ENCODE measurements around the gene MSH2.
"Not testable (repeated sequence)": the region's sequence is repeated elsewhere in the genome, so short reads cannot be mapped to it uniquely, and the experiment has no call there.

MSH2 gene

DNA sequence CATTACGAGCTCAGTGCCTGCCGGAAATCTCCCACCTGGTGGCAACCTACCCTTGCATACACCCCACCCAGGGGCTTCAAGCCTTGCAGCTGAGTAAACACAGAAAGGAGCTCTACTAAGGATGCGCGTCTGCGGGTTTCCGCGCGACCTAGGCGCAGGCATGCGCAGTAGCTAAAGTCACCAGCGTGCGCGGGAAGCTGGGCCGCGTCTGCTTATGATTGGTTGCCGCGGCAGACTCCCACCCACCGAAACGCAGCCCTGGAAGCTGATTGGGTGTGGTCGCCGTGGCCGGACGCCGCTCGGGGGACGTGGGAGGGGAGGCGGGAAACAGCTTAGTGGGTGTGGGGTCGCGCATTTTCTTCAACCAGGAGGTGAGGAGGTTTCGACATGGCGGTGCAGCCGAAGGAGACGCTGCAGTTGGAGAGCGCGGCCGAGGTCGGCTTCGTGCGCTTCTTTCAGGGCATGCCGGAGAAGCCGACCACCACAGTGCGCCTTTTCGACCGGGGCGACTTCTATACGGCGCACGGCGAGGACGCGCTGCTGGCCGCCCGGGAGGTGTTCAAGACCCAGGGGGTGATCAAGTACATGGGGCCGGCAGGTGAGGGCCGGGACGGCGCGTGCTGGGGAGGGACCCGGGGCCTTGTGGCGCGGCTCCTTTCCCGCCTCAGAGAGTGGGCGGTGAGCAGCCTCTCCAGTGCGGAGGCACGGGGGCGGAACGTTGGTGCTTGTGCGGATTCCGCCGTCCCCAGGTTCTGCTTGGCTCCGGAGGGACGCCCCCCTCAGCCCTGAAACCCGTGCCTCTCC, at the start of gene MSH2:
MSH2 (plus strand) TSS at position 352 of the 804 bp plus-strand sequence; CDS start at position 388, 36 bp downstream.
- peak; percentile 71 for DNase-seq (ENCODE audit: low read depth)

DNA sequence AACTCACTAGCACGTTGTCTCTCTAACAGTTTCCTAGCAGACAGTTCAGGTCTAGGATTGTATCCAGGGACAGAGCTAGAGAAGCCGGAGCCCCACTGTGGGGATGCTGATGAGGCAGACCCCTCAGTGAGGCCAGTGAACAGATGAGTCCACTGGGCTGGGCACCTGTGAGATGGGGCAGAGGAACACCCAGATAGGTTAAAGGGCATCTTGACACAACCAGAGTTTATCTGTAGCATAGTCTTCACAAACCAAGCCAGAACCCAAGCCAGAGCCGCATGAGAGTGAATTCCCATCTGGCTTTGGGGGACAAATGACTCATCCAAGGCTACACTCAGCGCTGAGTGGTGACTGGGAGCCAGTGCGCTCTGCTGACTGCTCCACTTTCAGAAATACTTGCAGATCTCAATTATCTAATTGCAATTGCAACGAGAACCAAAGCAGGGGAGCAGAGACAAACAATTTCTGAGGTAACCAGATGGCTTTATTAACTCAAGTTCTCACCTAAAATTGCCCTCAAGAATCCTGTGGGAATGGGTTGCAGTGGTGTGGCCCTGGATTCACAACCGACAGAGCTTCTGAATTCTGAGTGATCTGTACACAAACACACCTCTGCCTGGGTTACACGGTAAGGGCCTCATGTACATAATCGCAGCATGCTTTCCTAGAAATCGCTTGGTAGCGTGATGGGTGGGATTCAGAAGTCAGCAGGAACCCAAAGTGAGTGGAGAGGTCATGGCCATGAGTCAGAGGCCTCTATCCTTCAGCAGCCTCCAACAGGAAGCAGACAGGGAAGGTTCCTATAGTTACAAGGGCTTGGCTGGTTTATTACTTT, 48.7 kb upstream of the MSH2 start:
- no peak for DNase-seq (ENCODE audit: low read depth)

More for the DNA sequence above, at the start of gene MSH2:
- peak within 1 kb of the TSS; percentile 88 for H3K4me3 ChIP-seq (ENCODE audit: low read depth, low read length)

DNA sequence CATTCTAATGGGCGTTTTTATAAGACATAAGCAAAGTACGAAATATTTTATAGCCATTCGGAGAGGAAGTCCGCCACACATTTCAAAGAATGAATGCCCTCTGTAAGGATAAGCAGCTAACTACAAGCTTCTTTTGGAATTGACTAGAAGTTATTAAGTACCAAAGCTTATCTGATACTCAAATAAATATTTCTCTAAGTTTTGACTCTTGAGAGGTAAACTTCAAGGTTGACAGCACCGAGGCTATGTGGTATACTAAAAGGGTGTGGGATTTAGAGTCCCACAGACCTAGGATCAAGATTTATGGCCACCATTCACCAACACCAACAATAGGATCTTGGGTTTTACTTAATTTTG, 48.1 kb upstream of the MSH2 start:
- DNase-seq (ENCODE audit: low read depth): no peak
- no peak overlapping the region for H3K4me3 ChIP-seq (ENCODE audit: low read depth, low read length)

More for the DNA sequence above, 48.7 kb upstream of the MSH2 start:
- no peak overlapping the region for H3K4me3 ChIP-seq (ENCODE audit: low read depth, low read length)

DNA sequence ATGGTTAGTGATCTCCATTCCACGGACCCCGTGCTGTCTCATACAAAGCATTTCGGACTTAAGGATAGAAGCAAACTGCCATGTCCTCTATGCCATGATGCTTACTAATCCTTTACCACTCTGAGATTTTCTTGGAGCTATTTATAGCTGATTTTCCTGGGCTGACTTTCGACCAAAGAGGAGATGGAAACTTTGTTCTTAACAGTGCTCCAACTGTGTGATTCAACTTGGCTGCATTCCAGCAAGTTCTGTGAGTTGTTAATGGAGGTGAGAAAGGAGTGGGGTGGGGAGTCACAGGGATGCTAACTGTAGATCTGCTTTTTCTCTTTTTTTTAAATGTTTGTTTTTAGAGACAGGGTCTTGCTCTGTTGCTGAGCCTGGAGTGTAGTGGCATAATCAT, 45.5 kb upstream of the MSH2 start:
- DNase-seq (ENCODE audit: low read depth): no peak
- H3K4me3 ChIP-seq (ENCODE audit: low read depth, low read length): no peak overlapping the region

DNA sequence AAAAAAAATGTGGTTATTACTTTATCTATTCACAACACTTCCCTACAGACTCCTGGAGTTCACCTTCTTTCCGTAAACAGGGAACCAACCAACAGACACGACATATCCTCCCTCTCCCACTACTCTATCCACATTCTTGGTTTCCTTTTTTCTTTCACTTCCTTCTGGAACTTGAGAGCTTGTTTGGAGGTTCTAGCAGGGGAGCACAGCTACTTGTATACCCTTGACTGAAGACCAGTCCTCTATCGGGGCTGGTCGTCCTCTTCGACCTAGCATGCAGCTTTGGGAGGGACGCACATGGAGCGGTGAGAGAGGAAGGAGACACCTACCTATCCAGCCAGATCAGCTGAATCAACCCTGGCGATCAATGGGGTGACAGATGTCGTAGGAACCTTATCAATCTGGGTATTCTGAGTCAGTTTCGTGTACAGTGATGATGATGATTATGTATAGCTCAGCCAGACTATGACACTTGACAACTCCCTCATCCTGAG, 43.5 kb upstream of the MSH2 start:
- no peak for DNase-seq (ENCODE audit: low read depth)
- no peak overlapping the region for H3K4me3 ChIP-seq (ENCODE audit: low read depth, low read length)

DNA sequence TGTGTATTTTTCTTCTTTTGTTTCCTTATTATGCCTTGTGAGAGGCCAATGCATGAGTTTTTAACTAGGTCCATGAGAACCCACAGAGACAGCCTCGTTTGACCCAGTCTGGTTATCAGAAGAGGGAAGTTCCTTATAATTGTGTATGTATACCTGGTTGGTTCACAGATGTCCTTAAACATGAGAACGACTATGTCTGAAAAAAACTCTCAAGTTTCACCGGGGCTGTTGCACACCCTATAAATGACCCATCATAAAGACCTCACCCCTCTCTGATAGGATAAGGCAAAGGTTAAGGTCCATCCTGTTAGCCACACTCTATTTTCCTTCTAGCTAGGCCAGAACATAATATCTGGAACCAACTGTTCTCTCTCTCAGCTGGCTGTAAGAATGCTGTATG, 42.7 kb upstream of the MSH2 start:
- no peak overlapping the region for H3K4me3 ChIP-seq (ENCODE audit: low read depth, low read length)
- DNase-seq (ENCODE audit: low read depth): no peak

DNA sequence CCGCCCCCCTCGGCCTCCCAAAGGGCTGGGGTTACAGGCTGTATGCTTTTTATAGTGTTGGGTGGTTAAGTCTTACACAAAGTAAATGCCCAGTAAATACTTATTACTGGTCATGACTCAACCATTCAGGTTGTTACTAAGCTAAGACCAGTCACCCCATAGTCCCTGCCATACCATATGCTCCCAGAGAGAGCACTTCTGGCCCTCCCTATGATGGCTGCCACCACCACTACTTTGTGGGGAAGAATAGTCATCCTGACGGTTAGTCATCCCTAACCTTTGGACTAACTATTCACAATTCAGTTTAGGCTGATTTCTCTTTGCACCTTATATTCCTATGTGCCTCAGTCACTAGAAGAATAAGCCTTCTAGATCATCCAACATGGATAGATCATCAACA, 42.0 kb upstream of the MSH2 start:
- H3K4me3 ChIP-seq (ENCODE audit: low read depth, low read length): no peak overlapping the region
- DNase-seq (ENCODE audit: low read depth): peak; percentile 35

DNA sequence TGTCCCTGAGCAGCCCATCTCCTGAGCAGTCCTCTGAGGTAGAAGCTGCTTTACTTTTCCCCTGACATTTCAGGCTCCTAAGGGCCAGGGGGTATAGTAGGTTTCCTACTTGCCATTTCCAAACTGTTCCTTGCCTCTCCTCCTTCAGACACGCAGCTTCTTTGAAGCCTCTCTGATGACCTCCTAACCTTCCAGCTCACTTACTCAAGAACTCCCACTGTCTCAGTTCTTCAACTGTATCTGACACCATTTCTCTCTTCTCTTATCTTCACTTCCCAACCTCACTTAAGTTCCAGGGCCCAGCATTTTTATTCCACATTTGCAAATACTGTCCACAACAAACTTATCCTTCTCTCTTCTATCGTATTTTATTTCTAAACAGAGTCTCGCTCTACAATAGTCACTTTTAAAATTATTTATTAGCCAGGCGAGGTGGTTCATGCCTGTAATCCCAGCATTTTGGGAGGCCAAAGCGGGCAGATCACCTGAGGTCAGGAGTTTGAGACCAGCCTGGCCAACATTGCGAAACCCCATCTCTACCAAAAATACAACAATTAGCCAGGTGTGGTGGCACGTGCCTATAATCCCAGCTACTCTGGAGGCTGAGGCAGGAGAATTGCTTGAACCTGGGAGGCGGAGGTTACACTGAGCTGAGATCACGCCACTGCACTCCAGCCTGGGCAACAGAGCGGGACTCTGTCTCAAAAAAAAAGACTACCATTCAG, 41.3 kb upstream of the MSH2 start:
- DNase-seq (ENCODE audit: low read depth); H3K4me3 ChIP-seq (ENCODE audit: low read depth, low read length): not testable (repeated sequence)

DNA sequence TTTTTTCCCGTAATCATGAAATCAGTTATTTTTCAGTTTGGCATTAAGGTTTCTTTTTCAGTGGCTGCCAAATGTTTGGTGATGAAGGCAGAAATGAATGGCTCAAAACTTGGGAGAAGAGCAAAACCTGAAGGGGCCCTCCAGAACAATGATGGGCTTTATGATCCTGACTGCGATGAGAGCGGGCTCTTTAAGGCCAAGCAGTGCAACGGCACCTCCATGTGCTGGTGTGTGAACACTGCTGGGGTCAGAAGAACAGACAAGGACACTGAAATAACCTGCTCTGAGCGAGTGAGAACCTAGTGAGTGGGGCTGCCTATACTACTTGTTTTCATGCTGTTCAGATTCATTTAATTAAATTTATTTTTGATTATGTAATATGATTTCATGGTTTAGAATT, 29.2 kb upstream of the MSH2 start:
- DNase-seq (ENCODE audit: low read depth): no peak
- H3K4me3 ChIP-seq (ENCODE audit: low read depth, low read length): no peak overlapping the region

DNA sequence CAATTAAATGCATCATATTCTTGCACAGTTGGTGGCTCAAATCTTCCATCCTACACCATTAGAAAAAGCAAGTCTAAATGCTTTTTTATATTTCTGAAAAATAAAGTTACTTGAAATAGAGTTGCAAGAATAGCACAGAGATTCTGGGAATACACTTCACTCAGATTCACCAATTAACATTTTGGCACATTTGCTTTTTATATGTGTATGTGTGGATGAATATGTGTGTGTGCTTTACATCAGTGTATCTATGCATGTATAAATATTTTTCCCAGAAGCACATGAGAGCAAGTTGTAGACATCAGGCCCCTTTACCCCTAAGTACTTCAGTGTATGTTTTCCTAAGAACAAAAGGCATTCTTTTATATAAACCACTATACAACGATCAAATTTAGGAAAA, 27.6 kb upstream of the MSH2 start:
- H3K4me3 ChIP-seq (ENCODE audit: low read depth, low read length): no peak overlapping the region
- DNase-seq (ENCODE audit: low read depth): no peak

DNA sequence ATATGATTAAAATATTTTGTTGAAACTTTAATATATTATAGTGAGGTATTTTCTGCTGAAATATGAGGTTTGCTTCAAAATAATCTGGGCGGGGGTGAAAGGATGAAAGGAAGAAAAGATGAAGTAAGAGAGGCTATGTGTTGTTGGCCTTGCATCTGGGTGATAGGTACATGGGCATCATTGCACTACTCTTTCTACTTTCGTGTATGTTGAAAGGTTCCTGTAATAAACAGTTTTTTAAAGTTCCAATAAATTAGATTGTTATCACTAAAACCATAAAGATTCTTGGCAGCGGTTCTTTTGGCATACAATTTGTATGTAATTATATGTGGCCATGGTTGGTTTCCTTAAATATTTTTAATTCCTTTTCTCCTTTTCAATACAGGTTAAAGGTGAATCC, 23.6 kb upstream of the MSH2 start:
- no peak for DNase-seq (ENCODE audit: low read depth)
- no peak overlapping the region for H3K4me3 ChIP-seq (ENCODE audit: low read depth, low read length)

DNA sequence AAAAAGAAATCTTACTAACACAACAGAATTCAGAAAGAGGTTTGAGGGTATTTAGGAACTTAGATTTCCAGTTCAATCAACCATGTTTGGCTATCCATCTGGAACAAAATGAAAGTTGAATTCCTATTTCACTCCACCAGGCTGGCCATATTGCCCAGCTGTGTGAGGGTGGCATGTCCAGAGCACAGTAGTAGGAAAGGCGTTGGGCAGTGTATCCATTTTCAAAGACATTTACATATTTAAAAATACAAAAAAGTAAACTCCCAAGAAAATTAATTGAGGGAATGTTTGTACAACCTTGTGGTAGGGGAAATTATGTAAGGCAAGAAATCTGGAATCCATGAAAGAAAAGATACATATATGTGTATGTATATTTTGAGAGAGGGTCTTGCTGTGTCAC, 21.5 kb upstream of the MSH2 start:
- no peak for DNase-seq (ENCODE audit: low read depth)
- H3K4me3 ChIP-seq (ENCODE audit: low read depth, low read length): no peak overlapping the region

DNA sequence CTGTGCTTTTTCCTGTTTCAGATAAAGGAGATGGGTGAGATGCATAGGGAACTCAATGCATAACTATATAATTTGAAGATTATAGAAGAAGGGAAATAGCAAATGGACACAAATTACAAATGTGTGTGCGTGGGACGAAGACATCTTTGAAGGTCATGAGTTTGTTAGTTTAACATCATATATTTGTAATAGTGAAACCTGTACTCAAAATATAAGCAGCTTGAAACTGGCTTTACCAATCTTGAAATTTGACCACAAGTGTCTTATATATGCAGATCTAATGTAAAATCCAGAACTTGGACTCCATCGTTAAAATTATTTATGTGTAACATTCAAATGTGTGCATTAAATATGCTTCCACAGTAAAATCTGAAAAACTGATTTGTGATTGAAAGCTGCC, 16.4 kb upstream of the MSH2 start:
- no peak overlapping the region for H3K4me3 ChIP-seq (ENCODE audit: low read depth, low read length)
- DNase-seq (ENCODE audit: low read depth): no peak

DNA sequence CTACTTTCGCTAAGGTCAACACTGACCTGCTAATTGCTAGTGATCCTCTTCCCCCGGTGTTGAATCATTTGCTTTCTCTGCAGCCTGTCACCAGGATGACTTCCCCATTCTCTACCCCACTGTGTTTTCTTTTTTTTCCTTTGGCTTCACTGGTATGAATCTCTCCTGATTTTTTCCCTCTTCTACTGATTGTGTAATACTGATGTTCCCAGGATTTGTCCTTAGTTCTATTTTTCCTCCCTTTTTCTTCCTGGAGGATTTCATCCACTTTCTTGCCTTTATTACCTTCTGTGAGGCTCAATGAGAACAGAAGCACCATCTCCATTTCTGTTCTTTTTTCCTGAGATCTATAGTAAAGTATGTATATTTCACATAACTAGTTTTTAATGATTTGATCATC, 14.1 kb upstream of the MSH2 start:
- DNase-seq (ENCODE audit: low read depth): no peak
- no peak overlapping the region for H3K4me3 ChIP-seq (ENCODE audit: low read depth, low read length)

DNA sequence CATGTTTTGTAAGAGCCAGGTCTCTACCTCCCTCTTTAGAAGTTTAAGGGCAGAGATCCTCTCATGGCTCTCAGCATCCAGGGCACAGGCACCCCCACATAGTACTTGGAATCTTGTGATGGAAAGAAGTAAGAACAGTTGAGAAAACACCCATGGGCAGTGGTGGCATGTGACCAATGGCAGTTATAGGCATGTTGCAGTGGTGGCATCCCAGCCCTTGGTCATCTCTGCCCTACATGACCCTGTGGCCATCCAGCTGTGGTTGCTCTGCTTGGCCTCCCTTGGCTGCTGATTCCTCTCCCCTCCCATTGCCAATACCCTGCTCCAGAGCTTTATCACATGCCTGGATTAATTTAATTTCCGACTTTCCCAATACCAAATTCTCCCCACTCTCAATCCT, 13.3 kb upstream of the MSH2 start:
- no peak for DNase-seq (ENCODE audit: low read depth)
- no peak overlapping the region for H3K4me3 ChIP-seq (ENCODE audit: low read depth, low read length)

DNA sequence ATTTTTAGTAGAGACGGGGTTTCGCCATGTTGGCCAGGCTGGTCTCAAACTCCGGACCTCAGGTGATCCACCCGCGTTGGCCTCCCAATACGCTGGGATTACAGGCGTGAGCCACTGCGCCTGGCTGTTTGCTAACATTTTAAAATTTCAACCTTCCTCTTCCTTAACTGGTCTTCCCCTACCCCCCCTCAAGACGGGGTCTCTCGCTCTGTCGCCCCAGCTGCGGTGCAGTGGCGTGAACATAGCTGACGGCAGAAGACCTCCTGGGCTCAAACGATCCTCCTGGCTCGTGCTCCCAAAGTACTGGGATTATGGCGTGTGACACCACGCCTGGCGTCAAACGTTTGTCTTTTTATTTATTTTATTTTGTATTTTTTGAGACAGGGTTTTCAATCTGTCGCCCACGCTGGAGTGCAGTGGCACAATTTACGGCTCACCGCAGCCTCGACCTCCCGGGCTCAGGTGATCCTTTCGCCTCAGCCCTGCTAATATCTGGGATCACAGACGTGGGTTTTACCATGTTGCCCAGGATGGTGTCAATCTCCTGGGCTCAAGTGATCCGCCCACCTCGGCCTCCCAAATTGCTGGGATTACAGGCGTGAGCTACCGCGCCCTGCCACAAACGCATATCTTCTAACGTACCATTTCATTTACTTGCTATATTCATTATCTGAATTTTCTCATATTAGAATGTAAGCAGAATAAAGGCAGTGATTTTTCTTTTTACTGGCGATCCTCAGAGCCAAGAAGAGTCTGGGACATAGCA, 984 bp upstream of the MSH2 start:
- no peak for DNase-seq (ENCODE audit: low read depth)
- H3K4me3 ChIP-seq (ENCODE audit: low read depth, low read length): peak overlapping the region; percentile 88

DNA sequence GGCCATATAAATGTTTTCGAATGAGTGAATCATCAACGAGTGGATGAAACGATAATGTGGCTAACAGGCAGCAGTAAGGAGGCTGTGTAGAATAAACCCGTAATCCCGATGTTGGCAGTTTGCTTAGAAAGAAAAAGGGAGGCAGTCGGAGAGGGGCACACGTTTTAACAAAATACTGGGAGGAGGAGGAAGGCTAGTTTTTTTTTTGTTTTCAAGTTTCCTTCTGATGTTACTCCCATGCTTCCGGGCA, 476 bp upstream of the MSH2 start:
- no peak for DNase-seq (ENCODE audit: low read depth)
- H3K4me3 ChIP-seq (ENCODE audit: low read depth, low read length): peak overlapping the region; percentile 88

DNA sequence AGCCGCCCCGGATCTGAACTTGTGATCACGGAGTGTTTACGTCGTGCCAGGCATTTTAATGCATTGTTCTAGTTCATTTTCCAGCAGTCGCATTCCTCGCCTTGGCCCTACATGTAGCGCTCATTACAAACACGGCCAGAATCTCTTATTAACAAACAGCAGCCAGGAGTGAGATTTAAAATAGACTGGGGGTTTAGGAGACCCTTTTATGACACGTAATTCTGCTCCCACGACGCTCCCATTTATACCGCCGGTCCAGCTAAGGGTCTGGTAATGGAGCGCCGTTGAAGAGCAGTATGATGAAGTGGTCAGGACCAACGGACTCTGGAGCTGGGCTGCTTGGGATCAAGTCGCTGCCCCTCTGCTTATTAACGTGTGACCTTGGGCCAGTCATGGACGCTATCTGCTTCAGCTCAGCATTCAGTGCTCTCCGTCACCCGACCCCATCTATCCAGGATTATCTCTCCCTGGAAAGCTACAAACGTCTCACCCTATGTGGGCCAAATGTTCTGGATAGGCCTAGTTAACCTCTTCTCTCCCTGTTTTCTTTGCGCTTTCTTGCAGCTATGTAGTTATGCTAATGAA, 745 bp downstream of the MSH2 start:
- DNase-seq (ENCODE audit: low read depth): no peak
- H3K4me3 ChIP-seq (ENCODE audit: low read depth, low read length): peak overlapping the region; percentile 88

DNA sequence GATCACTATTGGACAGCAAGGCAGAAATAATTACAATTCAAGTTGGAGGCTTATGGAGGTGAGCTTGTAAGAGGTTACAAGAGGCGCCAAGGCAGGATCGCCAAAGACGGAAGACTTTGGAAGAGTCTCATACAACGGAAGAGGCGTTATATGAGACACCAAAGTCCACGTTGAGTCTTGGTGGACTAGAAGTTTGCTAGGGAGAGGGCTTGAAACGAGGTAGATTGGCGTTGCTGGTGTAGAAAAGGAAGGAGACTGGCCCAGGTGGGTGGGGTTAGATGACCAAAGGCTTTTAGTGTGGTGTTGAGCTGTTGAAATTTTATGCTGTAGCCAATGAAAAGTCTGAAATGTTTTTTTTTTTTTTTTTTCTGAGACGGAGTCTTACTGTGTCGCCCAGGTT, 1.4 kb downstream of the MSH2 start:
- H3K4me3 ChIP-seq (ENCODE audit: low read depth, low read length): peak overlapping the region; percentile 88
- DNase-seq (ENCODE audit: low read depth): no peak

Measured in skeletal muscle cell (primary cell).